WTC11 (cell line): ENCODE results near the gene TTLL3.

ENCODE experiments used
- ARID4B ChIP-seq: sonication (generic); formaldehyde crosslinking; IDR thresholded peaks from 2 replicates; pipeline ENCODE4 v1.8.0; 2023; ENCODE audit warnings: missing genetic modification reagents, mild to moderate bottlenecking, borderline replicate concordance
- CTCF ChIP-seq: fragments of 200-600 bp; IDR thresholded peaks from 2 replicates; pipeline ENCODE4 v1.8.0; 2022; ENCODE audit warnings: antibody characterized with exemption
- NR2C2 ChIP-seq: sonication (generic); formaldehyde crosslinking; IDR thresholded peaks from 2 replicates; pipeline ENCODE4 v1.8.0; 2022; ENCODE audit warnings: mild to moderate bottlenecking, missing genetic modification reagents
- TCF7 ChIP-seq: sonication (generic); formaldehyde crosslinking; IDR thresholded peaks from 2 replicates; pipeline ENCODE4 v1.8.0; 2022; ENCODE audit warnings: mild to moderate bottlenecking, low read depth, missing genetic modification reagents, moderate library complexity

DNA sequence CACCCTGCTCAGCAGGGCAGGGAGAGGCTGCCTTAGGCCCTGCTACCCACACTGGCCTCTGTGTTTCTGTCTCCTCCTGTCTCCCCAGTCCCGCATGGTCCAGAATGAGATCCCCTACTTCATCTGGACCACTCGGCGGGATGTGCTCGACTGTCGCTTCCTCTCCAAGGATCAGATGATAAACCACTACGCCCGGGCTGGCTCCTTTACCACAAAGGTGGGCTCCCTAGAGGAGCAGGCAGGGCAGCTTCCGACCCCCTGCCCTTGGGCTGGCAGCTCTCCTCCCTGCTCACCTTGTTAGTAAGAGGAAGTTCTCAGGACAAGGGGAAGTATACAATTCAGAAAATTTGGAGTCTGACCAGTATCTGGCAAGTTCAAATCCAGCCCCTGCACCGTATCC is 5.9 kb downstream of the TTLL3 start:
- no peak for TF ChIP-seq NR2C2 (CRISPR knock-in tag)
- TF ChIP-seq ARID4B (CRISPR knock-in tag), result no peak
- TF ChIP-seq CTCF, result no peak
- no peak for TF ChIP-seq TCF7
